GM20431 (cell line): ENCODE results near the gene C12orf43.

Experiments used
- in situ Hi-C: fragments of 300-500 bp; cut with MseI, MboI; formaldehyde crosslinking; loops from one replicate; pipeline ENCODE4 v1.15.0; 2020; ENCODE audit warnings: low sequenced_read_pairs; ENCODE audit not compliant: unreplicated experiment

The C12orf43 gene

GRCh38 chr12:121001060-121001459 is 15.2 kb downstream of the C12orf43 start:
- in situ Hi-C loops, result no loop called here

- in situ Hi-C loops, result no loop called here
Measured at GRCh38 chr12:121000530-121000929, 15.8 kb downstream of the C12orf43 start.

GRCh38 chr12:120999191-121000120 is 16.8 kb downstream of the C12orf43 start:
- in situ Hi-C loops, result no loop called here

- in situ Hi-C loops, result no loop called here
Measured at GRCh38 chr12:120998435-120998834, 17.9 kb downstream of the C12orf43 start.

GRCh38 chr12:120997448-120997847 is 18.8 kb downstream of the C12orf43 start:
- in situ Hi-C loops, result no loop called here

GRCh38 chr12:120996133-120996746 is 20.0 kb downstream of the C12orf43 start:
- in situ Hi-C loops, result no loop called here

GRCh38 chr12:120994589-120995337 is 21.5 kb downstream of the C12orf43 start:
- in situ Hi-C loops, result no loop called here

- in situ Hi-C loops, result no loop called here
Measured at GRCh38 chr12:120994059-120994458, 22.2 kb downstream of the C12orf43 start.

GRCh38 chr12:120993496-120993895 is 22.8 kb downstream of the C12orf43 start:
- in situ Hi-C loops, result no loop called here

- in situ Hi-C loops, result no loop called here
Measured at GRCh38 chr12:120992989-120993388, 23.3 kb downstream of the C12orf43 start.

- in situ Hi-C loops, result no loop called here
Measured at GRCh38 chr12:120991965-120992364, 24.3 kb downstream of the C12orf43 start.

- in situ Hi-C loops, result no loop called here
Measured at GRCh38 chr12:120990487-120991055, 25.7 kb downstream of the C12orf43 start.

- in situ Hi-C loops, result no loop called here
Measured at GRCh38 chr12:120989687-120990086, 26.6 kb downstream of the C12orf43 start.

GRCh38 chr12:120988658-120989057 is 27.6 kb downstream of the C12orf43 start:
- in situ Hi-C loops, result no loop called here

GRCh38 chr12:120988234-120988633 is 28.1 kb downstream of the C12orf43 start:
- in situ Hi-C loops, result no loop called here

- in situ Hi-C loops, result no loop called here
Measured at GRCh38 chr12:120984351-120984898, 31.9 kb downstream of the C12orf43 start.

- in situ Hi-C loops, result no loop called here
Measured at GRCh38 chr12:120983759-120984158, 32.5 kb downstream of the C12orf43 start.

- in situ Hi-C loops, result no loop called here
Measured at GRCh38 chr12:120982659-120983058, 33.6 kb downstream of the C12orf43 start.

GRCh38 chr12:120981407-120981941 is 34.8 kb downstream of the C12orf43 start:
- in situ Hi-C loops, result no loop called here
